CD4-positive, CD25-positive, alpha-beta regulatory T cell (primary cell): Measurements from ENCODE around the gene PTF1A. TPM values are rescaled to one million over a fixed set of nuclear protein-coding genes. Genes with fewer than 3 reads are reported as not detected.

Experiments used
- ATAC-seq, 2 donors: fragments of 150-1000 bp; cut with Tn5 transposase; one replicate each; pipeline ENCODE4 v1.10.0; 2021; ENCODE audit warnings: low read depth in 2 of 2, moderate number of reproducible peaks in 2 of 2, moderate library complexity in 1 of 2
- DNase-seq, 3 donors: peaks; one replicate each; pipeline versions ENCODE4 v3.0.0 to v3.0.0-alpha.2; 2012 to 2022; ENCODE audit warnings: mixed read lengths in 1 of 3
- H3K27ac ChIP-seq: one replicate; pipeline ENCODE4 v1.7.0; 2013; ENCODE audit warnings: mild to moderate bottlenecking, low read length; ENCODE audit not compliant: insufficient read depth, poor library complexity, severe bottlenecking
- H3K27me3 ChIP-seq: one replicate; pipeline ENCODE4 v1.7.0; 2013; ENCODE audit warnings: low read length; ENCODE audit not compliant: control insufficient read depth, insufficient read depth
- H3K36me3 ChIP-seq: one replicate; pipeline ENCODE4 v1.7.0; 2013; ENCODE audit warnings: mild to moderate bottlenecking, low read length, moderate library complexity; ENCODE audit not compliant: control insufficient read depth, insufficient read depth
- H3K4me1 ChIP-seq: 2 replicates; pipeline ENCODE4 v1.7.0; 2013; ENCODE audit warnings: mild to moderate bottlenecking, low read length; ENCODE audit not compliant: insufficient read depth, control insufficient read depth, poor library complexity, severe bottlenecking
- H3K4me3 ChIP-seq: one replicate; pipeline ENCODE4 v1.7.0; 2013; ENCODE audit warnings: low read depth, mild to moderate bottlenecking, low read length, moderate library complexity
- H3K9me3 ChIP-seq, 2 experiments: 1 replicate in 1 of 2; 2 replicates in 1 of 2; pipeline ENCODE4 v1.7.0; 2013; ENCODE audit warnings: low read length in 2 of 2, mild to moderate bottlenecking in 1 of 2, moderate library complexity in 1 of 2; ENCODE audit not compliant: control insufficient read depth in 2 of 2
- H3K27ac Mint-ChIP-seq, 3 donors: one replicate each; pipeline ENCODE4 v1.8.0; 2020 to 2022; ENCODE audit warnings: mild to moderate bottlenecking in 3 of 3, mixed read lengths in 3 of 3, moderate library complexity in 2 of 3
- H3K27me3 Mint-ChIP-seq: one replicate; pipeline ENCODE4 v1.8.0; 2022; ENCODE audit warnings: mild to moderate bottlenecking, mixed read lengths
- H3K36me3 Mint-ChIP-seq: one replicate; pipeline ENCODE4 v1.8.0; 2020; ENCODE audit warnings: mixed read lengths
- H3K4me1 Mint-ChIP-seq, 4 donors: one replicate each; pipeline ENCODE4 v1.8.0; 2020 to 2022; ENCODE audit warnings: mixed read lengths in 4 of 4, mild to moderate bottlenecking in 1 of 4
- H3K4me3 Mint-ChIP-seq, 4 donors: one replicate each; pipeline ENCODE4 v1.8.0; 2020 to 2022; ENCODE audit warnings: mild to moderate bottlenecking in 4 of 4, mixed read lengths in 4 of 4, moderate library complexity in 3 of 4
- H3K9me3 Mint-ChIP-seq, 7 donors: one replicate each; pipeline ENCODE4 v1.8.0; 2020 to 2022; ENCODE audit warnings: mixed read lengths in 7 of 7, mild to moderate bottlenecking in 3 of 7, moderate library complexity in 2 of 7
- polyA plus RNA-seq, 4 donors: library from polyadenylated mRNA; unstranded; fragments of 300-500 nt; fragmentation: Illumina TruSeq; gene quantifications; one replicate each; pipeline ENCODE4 v1.2.3, GENCODE V29; 2021
- total RNA-seq: library from RNA; stranded (reverse); gene quantifications from one replicate; pipeline ENCODE4 v1.2.3, GENCODE V29; 2022

Gene PTF1A
- not detected for total RNA-seq
- polyA plus RNA-seq, result not detected

- Mint-ChIP-seq H3K9me3 (peaks cover 0 to 5% (median 0%) of the 10 kb centered on the region in 7 donors), H3K27ac (no peak within 1 kb of the TSS), H3K4me3 (no peak within 1 kb of the TSS), H3K27me3 (peaks cover 73% of the 10 kb centered on the region), H3K4me1 (peaks cover 0 to 16% (median 6%) of the 10 kb centered on the region in 4 donors), H3K36me3 (no peaks in the 10 kb centered on the region)
- Histone ChIP-seq H3K36me3 (no peaks in the 10 kb centered on the region), H3K27me3 (peaks cover 15% of the 10 kb centered on the region), H3K27ac (no peak within 1 kb of the TSS), H3K9me3 (no peaks in the 10 kb centered on the region), H3K4me1 (no peaks in the 10 kb centered on the region), H3K4me3 (no peak within 1 kb of the TSS)
- no peak for ATAC-seq
- DNase-seq, result no peak
These were observed at the start of gene PTF1A for GRCh38 chr10:23191764-23192711. Gene PTF1A, plus strand, starts transcription at chr10:23192312. Its CDS starts 219 bp downstream, at chr10:23192531.

- no peak overlapping the region for H3K4me3 Mint-ChIP-seq
- no peak overlapping the region for H3K27ac ChIP-seq
- H3K4me1 Mint-ChIP-seq, result no peaks in the 10 kb centered on the region
- no peaks in the 10 kb centered on the region for H3K27me3 Mint-ChIP-seq
- no peaks in the 10 kb centered on the region for H3K9me3 ChIP-seq
- H3K27ac Mint-ChIP-seq, result no peak overlapping the region
- H3K9me3 Mint-ChIP-seq, result peaks cover 0 to 1% (median 0%) of the 10 kb centered on the region in 7 donors
- no peaks in the 10 kb centered on the region for H3K4me1 ChIP-seq
- no peaks in the 10 kb centered on the region for H3K36me3 ChIP-seq
- H3K4me3 ChIP-seq, result no peak overlapping the region
- ATAC-seq (no peak), DNase-seq (no peak)
- no peaks in the 10 kb centered on the region for H3K36me3 Mint-ChIP-seq
- H3K27me3 ChIP-seq, result no peaks in the 10 kb centered on the region
These were observed 45.9 kb upstream of the PTF1A start for GRCh38 chr10:23146258-23146657.

GRCh38 chr10:23147035-23147434 lies 45.1 kb upstream of the PTF1A start:
- Mint-ChIP-seq H3K27me3 (no peaks in the 10 kb centered on the region), H3K4me3 (no peak overlapping the region), H3K9me3 (no peaks in the 10 kb centered on the region), H3K36me3 (no peaks in the 10 kb centered on the region), H3K27ac (no peak overlapping the region), H3K4me1 (no peaks in the 10 kb centered on the region)
- Histone ChIP-seq H3K4me3 (no peak overlapping the region), H3K9me3 (no peaks in the 10 kb centered on the region), H3K27ac (no peak overlapping the region), H3K36me3 (no peaks in the 10 kb centered on the region), H3K27me3 (no peaks in the 10 kb centered on the region), H3K4me1 (no peaks in the 10 kb centered on the region)
- no peak for DNase-seq
- no peak for ATAC-seq

GRCh38 chr10:23148214-23148613 lies 43.9 kb upstream of the PTF1A start:
- H3K27ac Mint-ChIP-seq, result no peak overlapping the region
- H3K27me3 ChIP-seq, result no peaks in the 10 kb centered on the region
- no peak overlapping the region for H3K4me3 ChIP-seq
- H3K36me3 Mint-ChIP-seq, result no peaks in the 10 kb centered on the region
- H3K9me3 ChIP-seq, result no peaks in the 10 kb centered on the region
- no peaks in the 10 kb centered on the region for H3K36me3 ChIP-seq
- H3K4me3 Mint-ChIP-seq, result no peak overlapping the region
- no peak for DNase-seq
- H3K4me1 Mint-ChIP-seq, result no peaks in the 10 kb centered on the region
- no peaks in the 10 kb centered on the region for H3K9me3 Mint-ChIP-seq
- H3K27me3 Mint-ChIP-seq, result no peaks in the 10 kb centered on the region
- ATAC-seq, result no peak
- H3K4me1 ChIP-seq, result no peaks in the 10 kb centered on the region
- no peak overlapping the region for H3K27ac ChIP-seq

GRCh38 chr10:23150091-23150490 lies 42.0 kb upstream of the PTF1A start:
- no peaks in the 10 kb centered on the region for H3K4me1 ChIP-seq
- H3K27ac Mint-ChIP-seq, result no peak overlapping the region
- ATAC-seq, result no peak

GRCh38 chr10:23150610-23151009 lies 41.5 kb upstream of the PTF1A start:
- DNase-seq, result no peak
- no peaks in the 10 kb centered on the region for H3K27me3 Mint-ChIP-seq
- no peaks in the 10 kb centered on the region for H3K27me3 ChIP-seq

More at GRCh38 chr10:23150091-23150490, 42.0 kb upstream of the PTF1A start:
- Histone ChIP-seq H3K27me3 (no peaks in the 10 kb centered on the region), H3K36me3 (no peaks in the 10 kb centered on the region), H3K4me3 (no peak overlapping the region), H3K27ac (no peak overlapping the region), H3K9me3 (no peaks in the 10 kb centered on the region)
- no peak overlapping the region for H3K4me3 Mint-ChIP-seq
- H3K4me1 Mint-ChIP-seq, result no peaks in the 10 kb centered on the region
- no peak for DNase-seq
- peaks cover 0 to 2% (median 0%) of the 10 kb centered on the region in 7 donors for H3K9me3 Mint-ChIP-seq
- no peaks in the 10 kb centered on the region for H3K36me3 Mint-ChIP-seq
- no peaks in the 10 kb centered on the region for H3K27me3 Mint-ChIP-seq

GRCh38 chr10:23151071-23151470 lies 41.0 kb upstream of the PTF1A start:
- Mint-ChIP-seq H3K36me3 (no peaks in the 10 kb centered on the region), H3K4me3 (no peak overlapping the region), H3K9me3 (peaks cover 0 to 3% (median 0%) of the 10 kb centered on the region in 7 donors), H3K27me3 (no peaks in the 10 kb centered on the region), H3K27ac (no peak overlapping the region), H3K4me1 (no peaks in the 10 kb centered on the region)
- Histone ChIP-seq H3K4me3 (no peak overlapping the region), H3K27ac (no peak overlapping the region), H3K9me3 (no peaks in the 10 kb centered on the region), H3K27me3 (no peaks in the 10 kb centered on the region), H3K36me3 (no peaks in the 10 kb centered on the region), H3K4me1 (no peaks in the 10 kb centered on the region)
- no peak for DNase-seq
- no peak for ATAC-seq

More at GRCh38 chr10:23150610-23151009, 41.5 kb upstream of the PTF1A start:
- Mint-ChIP-seq H3K4me1 (no peaks in the 10 kb centered on the region), H3K27ac (no peak overlapping the region), H3K4me3 (no peak overlapping the region), H3K9me3 (peaks cover 0 to 3% (median 0%) of the 10 kb centered on the region in 7 donors), H3K36me3 (no peaks in the 10 kb centered on the region)
- no peaks in the 10 kb centered on the region for H3K4me1 ChIP-seq
- no peak for ATAC-seq
- no peak overlapping the region for H3K4me3 ChIP-seq
- no peak overlapping the region for H3K27ac ChIP-seq
- H3K36me3 ChIP-seq, result no peaks in the 10 kb centered on the region
- no peaks in the 10 kb centered on the region for H3K9me3 ChIP-seq

- peaks cover 0 to 3% (median 0%) of the 10 kb centered on the region in 7 donors for H3K9me3 Mint-ChIP-seq
- H3K27me3 Mint-ChIP-seq, result peaks cover 15% of the 10 kb centered on the region
- no peak overlapping the region for H3K27ac Mint-ChIP-seq
- Histone ChIP-seq H3K27me3 (no peaks in the 10 kb centered on the region), H3K9me3 (no peaks in the 10 kb centered on the region), H3K36me3 (no peaks in the 10 kb centered on the region), H3K4me3 (no peak overlapping the region), H3K27ac (no peak overlapping the region), H3K4me1 (peaks cover 3% of the 10 kb centered on the region)
- H3K4me3 Mint-ChIP-seq, result no peak overlapping the region
- peaks cover 0 to 6% (median 2%) of the 10 kb centered on the region in 4 donors for H3K4me1 Mint-ChIP-seq
- no peak for DNase-seq
- H3K36me3 Mint-ChIP-seq, result no peaks in the 10 kb centered on the region
- no peak for ATAC-seq
These were observed 36.9 kb upstream of the PTF1A start for GRCh38 chr10:23155169-23155568.
